GM18498 (cell line): Measurements from ENCODE around the gene C11orf97.
"Not testable (repeated sequence)": the region's sequence is repeated elsewhere in the genome, so short reads cannot be mapped to it uniquely, and the experiment has no call there.

Experiments
- ATAC-seq: cut with Tn5 transposase; IDR thresholded peaks from one replicate; pipeline ENCODE4 v1.9.1; 2021; ENCODE audit warnings: mild to moderate bottlenecking, moderate library complexity; ENCODE audit not compliant: unreplicated experiment

Gene C11orf97

DNA sequence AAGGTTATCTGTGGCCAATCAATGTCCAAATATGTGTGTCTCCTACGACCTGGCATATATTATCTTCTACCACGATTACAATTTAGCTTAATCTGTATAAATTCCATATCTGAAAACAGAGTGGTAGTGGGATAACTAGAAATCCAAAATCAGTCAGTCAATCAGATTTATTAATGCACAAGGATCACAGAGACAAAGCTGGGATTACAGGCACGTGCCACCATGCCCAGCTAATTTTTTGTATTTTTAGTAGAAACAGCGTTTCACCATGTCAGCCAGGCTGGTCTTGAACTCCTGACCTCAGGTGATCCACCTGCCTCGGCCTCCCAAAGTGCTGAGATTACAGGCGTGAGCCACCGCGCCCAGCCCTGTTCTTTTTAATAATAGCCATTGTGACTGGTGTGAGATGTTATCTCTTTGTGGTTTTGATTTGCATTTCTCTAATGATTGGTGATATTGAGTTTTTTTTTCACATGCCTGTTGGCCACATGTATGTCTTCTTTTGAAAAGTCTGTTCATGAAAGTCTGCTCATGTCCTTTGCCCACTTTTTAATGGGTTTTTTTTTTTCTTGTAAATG lies 43.6 kb downstream of the C11orf97 start:
- not testable (repeated sequence) for ATAC-seq

DNA sequence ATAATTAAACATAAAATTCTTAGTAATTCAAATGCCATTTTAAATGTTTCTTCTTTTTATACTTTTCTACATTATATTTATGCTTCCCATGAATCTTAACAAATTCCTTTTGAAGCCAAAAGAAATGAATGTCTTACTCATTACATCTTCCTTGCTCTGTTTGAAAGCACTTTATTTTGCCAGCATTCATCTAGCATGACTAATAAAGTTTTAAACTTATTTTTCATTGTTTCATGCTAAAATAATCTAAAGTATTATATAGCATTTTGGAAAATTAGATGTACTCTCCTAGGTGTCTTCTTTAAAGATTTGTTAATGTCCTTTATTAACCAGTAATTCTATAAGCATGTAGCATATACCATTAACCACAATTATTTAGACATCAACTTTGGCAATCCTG lies 45.2 kb downstream of the C11orf97 start:
- ATAC-seq, result no peak

DNA sequence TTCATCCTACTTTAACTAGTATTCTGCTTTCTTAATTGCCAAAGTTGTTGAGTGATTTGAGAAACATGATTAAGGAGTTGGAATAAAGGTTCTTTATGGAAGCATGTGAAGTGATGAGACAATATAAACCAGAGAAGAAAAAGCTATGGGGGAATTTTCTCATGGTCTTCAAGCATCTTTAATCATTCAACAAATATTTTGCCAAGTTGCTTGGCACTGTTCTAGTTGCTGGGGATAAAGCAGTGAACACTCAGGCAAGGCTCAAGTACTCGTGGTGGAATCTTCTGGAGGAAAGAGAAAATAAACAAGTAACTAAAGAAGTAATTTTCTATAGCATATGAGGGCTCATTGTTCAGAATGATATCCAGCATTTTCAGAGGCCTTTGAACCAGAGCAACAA lies 45.7 kb downstream of the C11orf97 start:
- no peak for ATAC-seq

DNA sequence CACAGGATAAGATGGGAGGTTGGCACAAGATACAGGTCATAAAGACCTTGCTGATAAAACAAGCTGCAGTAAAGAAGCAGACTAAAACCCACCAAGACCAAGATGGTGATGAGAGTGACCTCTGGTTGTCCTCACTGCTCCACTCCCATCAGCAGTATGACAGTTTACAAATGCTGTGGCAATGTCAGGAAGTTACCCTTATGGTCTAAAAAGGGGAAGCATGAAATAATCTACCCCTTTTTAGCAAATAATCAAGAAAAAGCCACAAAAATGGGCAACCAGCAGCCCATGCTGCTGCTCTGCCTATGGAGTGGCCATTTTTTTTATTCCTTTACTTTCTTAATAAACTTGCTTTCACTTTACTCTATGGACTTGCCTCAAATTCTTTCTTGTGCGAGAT lies 46.2 kb downstream of the C11orf97 start:
- ATAC-seq, result no peak

DNA sequence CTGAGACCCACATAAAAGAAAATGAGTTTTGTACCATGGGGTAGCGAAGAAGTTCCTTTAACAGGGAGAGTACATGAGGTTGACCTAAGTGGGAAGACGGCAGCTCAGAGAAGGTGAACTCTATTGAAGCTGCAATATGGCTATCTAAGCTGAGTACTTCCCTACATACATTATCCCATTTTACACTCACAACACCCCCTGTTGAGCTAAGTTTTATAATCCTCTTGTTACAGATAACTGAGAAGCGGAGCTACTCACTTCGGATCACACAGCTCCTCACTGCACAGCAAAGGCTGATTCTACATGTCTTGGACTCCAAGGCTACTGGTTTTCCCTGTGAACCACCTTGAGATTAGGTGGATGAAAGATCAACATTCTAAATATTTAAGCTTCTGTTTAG lies 46.7 kb downstream of the C11orf97 start:
- no peak for ATAC-seq

DNA sequence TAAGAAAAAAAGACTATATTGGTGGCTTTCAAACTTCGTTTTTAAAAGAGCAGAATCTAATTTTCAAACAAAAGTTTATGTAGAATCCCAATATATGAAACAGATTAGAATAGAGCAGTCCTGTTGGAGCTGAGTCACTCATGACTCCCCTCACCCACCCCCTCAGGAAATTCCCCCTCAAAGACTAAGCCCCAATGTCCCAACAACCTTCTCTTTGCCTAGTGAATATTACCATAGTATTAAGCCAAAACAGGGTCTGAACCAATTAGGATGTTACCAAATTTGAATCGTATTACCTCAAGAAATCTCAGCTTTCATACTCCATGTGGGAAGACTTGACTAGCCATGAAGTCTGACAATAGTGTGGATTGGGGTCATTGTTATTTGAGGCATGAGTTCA lies 47.1 kb downstream of the C11orf97 start:
- no peak for ATAC-seq

DNA sequence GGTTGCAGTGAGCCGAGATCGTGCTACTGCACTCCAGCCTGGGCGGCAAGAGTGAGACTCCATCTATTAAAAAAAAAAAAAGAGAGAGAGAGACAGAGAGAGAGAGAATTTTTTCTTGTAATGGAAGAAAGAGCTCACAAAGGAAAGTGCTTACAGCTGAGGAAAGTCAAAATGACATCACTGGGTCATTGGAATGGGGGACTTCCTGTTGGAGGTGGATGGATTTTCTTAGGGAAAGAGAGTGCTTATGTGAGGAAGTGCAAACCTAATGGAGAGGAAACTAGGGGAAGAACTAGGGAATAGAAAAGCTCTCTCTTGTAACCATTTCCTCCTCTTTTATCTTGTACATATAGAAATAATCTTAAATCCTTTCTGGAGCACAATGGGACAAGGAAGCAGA lies 48.6 kb downstream of the C11orf97 start:
- no peak for ATAC-seq

DNA sequence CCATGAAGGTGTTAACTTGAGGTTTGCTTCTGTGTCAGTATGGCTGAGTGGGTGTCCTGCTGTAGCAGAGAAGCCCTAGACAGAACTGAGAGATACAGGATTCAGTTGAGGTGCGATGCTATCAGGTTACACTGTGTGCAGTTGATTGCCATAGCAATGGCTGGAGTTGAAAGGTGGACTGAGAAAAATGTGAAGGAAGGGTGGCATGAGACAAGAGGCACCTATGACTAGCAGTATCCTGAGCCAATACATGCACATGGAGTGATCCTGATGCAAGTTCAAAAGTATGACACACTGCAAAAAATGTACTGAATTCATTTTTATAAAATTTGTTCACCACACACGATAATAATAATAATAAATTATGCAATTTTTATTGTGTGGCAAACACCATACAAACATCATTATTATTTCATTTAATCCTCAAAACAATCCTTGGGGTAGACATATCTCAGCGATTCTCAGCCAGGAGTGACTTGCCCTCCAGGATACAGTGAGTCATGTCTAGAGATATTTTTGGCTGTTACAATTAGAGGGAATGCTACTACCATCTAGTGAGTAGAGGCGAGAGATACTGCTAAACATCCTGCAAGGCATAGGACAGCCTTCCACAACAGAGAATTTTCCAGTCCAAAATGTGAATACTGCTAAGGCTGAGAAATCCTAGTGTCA lies 51.1 kb downstream of the C11orf97 start:
- ATAC-seq, result no peak

DNA sequence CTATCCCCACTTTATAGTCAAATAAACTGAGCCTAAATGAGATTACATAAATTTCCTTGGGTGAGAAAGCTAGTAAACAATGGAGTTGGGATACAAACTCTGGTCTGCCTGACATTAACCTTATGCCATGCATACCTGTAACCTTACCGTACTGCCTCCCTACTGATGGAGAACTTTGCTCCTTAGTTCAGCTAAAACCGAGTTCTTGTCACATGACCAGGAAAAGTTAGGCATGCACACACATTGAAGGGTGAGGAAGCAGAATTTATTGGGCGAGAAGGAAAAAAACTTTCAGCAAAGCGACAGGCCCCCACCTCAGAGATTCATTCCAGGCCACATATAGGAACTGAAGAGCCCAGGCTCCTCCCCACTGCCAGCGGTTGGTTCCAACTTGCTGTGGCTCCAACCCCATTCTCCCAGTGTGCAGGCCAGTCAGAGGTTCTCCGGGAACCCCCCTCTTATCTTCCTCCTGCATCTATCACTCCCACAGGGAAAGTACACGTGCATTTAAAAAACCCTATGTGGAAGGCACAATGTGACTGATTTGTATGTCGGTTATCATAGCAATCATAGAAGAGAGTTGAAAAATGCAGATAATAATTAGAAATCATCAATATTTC lies 51.7 kb downstream of the C11orf97 start:
- no peak for ATAC-seq

DNA sequence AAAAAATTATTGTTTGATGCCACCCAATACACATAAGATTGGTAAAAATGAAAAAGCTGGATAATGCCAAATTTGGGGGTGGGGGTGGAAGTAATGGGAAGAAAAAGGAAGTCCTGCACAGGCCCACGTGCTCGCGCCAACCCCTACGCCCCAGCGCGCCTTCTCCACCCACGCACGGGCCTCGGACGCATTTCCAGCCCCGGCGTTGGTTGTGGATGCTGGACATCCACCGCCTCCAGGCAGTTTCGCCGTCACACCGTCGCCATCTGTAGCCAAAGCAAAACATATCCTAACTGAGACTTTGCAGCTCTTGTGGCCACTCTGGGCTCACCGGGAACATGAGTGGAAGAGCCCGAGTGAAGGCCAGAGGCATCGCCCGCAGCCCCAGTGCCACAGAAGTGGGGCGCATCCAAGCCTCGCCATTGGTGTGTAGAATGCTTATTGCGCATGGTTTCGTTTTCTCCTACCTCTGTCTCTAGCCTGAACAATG lies 55.0 kb downstream of the C11orf97 start, which contains the start of gene PIWIL4:
PIWIL4 (plus strand) TSS at position 188 of the 490 bp plus-strand sequence; CDS start at position 339, 151 bp downstream.
- ATAC-seq, result no peak

DNA sequence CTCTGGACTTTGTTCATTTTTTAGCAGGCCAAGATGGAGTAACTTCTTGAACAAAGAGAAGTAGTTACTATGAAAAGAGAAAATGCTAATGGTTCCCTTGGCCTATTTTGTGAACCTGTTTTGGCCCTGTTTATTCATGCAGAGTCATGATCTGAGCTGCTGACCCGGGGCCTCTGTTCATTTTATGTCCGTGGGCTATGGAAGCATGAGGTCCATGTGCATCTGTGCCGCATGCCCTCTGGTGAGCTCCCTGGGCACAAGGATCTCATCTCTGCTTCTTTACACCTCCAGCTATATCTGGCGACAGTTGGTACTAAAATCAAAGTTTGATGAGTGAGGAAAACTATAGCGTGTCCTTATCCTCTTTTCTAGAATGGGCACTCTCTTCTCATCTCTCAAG lies 55.9 kb downstream of the C11orf97 start:
- ATAC-seq, result no peak

DNA sequence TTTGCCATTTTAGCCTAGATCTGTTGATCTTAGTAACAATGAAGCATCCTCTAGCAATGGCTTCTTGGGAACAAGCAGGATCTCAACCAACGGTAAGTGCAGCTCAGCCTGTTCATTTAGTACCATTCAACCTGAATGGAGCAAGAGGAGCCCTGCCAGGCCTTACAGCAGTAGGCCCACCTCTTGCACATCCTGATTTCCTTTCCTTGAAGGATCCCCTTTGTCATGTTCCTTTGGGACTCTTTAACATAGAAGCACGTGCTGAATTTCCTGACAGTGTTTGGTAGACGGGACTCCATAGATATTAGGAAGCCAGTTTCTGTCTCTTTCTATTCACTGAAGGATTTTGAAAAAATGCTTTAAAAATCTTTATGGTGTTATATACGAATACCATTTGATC lies 56.5 kb downstream of the C11orf97 start:
- ATAC-seq, result no peak

DNA sequence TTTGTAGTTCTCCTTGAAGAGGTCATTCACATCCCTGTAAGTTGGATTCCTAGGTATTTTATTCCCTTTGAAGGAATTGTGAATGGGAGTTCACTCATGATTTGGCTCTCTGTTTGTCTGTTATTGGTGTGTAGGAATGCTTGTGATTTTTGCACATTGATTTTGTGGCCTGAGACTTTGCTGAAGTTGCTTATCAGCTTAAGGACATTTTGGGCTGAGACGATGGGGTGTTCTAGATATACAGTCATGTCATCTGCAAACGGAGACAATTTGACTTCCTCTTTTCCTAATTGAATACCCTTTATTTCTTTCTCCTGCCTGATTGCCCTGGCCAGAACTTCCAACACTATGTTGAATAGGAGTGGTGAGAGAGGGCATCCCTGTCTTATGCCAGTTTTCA lies 60.7 kb downstream of the C11orf97 start:
- ATAC-seq, result not testable (repeated sequence)

DNA sequence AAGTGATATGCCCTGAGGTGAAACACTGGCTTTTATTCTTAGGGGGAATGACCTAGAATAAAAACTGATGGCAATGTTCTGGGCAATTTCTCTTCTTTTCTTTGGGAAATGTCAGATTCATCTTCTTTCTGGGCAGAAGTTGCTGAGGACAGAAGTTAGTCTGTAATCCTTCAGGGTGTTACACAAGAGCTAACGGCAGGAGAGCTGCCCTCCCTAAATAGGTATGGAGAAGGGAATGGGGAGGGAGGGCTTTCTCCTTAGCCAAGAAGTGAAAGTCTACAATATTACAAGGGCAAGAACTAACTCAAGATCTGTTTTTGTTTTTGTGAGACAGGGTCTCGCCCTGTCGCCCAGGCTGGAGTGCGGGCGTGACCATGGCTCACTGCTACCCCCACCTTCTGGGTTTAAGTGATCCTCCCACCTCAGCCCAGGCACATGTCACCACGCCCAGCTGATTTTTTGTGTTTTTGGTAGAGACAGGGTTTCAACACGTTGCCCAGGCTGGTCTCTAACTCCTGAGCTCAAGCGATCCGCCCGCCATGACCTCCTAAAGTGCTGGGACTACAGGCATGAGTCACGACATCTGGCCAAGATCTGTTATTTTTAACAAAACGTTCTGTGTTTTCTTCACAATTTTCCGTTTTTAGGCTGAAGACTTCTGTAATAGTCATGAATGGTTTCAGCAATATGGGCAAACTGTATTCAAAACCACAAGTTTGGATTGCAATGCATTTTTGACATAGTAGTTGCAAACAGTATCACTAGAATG lies 62.1 kb downstream of the C11orf97 start:
- no peak for ATAC-seq

DNA sequence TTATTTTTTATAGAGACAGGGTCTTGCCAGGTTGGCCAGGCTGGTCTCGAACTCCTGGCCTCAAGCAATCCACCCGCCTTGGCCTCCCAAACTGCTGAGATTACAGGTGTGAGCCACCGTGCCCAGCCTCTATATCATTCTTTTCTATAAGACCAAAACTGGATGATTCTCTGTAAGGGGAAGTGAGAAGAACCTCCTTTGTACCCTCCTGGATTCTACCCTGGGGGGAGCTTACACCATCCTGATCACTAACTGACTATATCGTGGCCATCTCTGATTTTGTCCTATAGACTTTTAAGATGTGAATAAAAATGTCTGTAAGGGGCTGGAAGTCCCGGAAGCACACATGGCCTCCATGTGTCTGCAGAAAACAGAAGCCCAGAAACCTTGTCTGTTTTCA lies 64.0 kb downstream of the C11orf97 start:
- no peak for ATAC-seq

DNA sequence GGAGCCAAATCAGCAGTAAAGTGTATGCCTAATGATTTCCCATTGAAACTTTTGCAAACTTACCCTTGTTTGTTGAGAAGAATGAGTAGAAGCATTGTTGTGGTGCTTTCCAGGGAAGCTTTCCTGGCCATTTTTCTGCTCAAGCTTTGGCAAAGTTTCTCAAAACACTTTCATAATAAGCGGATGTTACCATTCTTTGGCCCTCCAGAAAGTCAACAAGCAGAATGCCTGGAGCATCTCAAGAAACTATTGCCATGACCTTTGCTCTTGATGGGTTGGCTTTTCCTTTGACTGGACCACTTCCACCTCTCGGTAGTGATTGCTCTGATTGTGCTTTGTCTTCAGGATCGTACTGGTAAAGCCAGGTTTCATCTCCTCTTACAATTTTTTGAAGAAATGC lies 65.6 kb downstream of the C11orf97 start:
- no peak for ATAC-seq
